H1 (cell line): Measurements from ENCODE around the gene TTC28. TPM values are rescaled to one million over a fixed set of nuclear protein-coding genes. Genes with fewer than 3 reads are reported as not detected.

ENCODE experiments used
- CTCF ChIA-PET: fragments of 300-600 bp; sonication (Branson Sonifier 250); formaldehyde crosslinking; loops from one replicate; lab custom pipeline; 2021; ENCODE audit not compliant: partially characterized antibody; lab: Charles Lee
- POLR2A ChIA-PET: fragments of 300-600 bp; sonication (Branson Sonifier 250); formaldehyde crosslinking; loops from one replicate; lab custom pipeline; 2021; ENCODE audit warnings: inconsistent platforms; ENCODE audit not compliant: partially characterized antibody; lab: Charles Lee
- DNase-seq, 2 experiments: peaks; one replicate each; pipeline versions ENCODE4 v3.0.0 to v3.0.0-alpha.2; 2010 to 2022; ENCODE audit warnings: low spot score in 2 of 2, low read depth in 1 of 2, mixed read lengths in 1 of 2
- FAIRE-seq: peaks from 2 replicates; lab custom pipeline; 2011; peaks lifted over from hg19 to GRCh38; lab: Jason Lieb, UNC
- H2AFZ ChIP-seq: 2 replicates; pipeline ENCODE4 v1.8.1; 2012; ENCODE audit warnings: low read length, inconsistent platforms
- H2AK5ac ChIP-seq: 2 replicates; pipeline ENCODE4 v1.6.1; 2013; ENCODE audit warnings: low read depth, low read length
- H2BK120ac ChIP-seq: replicated peaks from 2 replicates; pipeline ENCODE3; 2013; ENCODE audit warnings: low read depth, low read length, inconsistent platforms
- H2BK12ac ChIP-seq: 2 replicates; pipeline ENCODE4 v1.6.1; 2013; ENCODE audit warnings: low read depth, low read length
- H2BK15ac ChIP-seq: 2 replicates; pipeline ENCODE4 v1.6.1; 2013; ENCODE audit warnings: low read length
- H2BK20ac ChIP-seq: 2 replicates; pipeline ENCODE4 v1.6.1; 2013; ENCODE audit warnings: low read length
- H2BK5ac ChIP-seq: 2 replicates; pipeline ENCODE4 v1.6.1; 2013; ENCODE audit warnings: low read depth, low read length
- H3K14ac ChIP-seq: 2 replicates; pipeline ENCODE4 v1.6.1; 2013; ENCODE audit warnings: inconsistent platforms; ENCODE audit not compliant: insufficient read length
- H3K18ac ChIP-seq: 2 replicates; pipeline ENCODE4 v1.6.1; 2013; ENCODE audit warnings: low read length; ENCODE audit errors: extremely low read depth
- H3K23ac ChIP-seq: 2 replicates; pipeline ENCODE4 v1.6.1; 2013; ENCODE audit warnings: inconsistent platforms; ENCODE audit not compliant: insufficient read length
- H3K23me2 ChIP-seq: 2 replicates; pipeline ENCODE4 v1.6.1; 2013; ENCODE audit warnings: low read depth, low read length
- H3K27ac ChIP-seq: 2 replicates; pipeline ENCODE4 v1.6.1; 2011; ENCODE audit warnings: low read depth, low read length, inconsistent platforms
- H3K27me3 ChIP-seq, 4 experiments: replicated peaks in 1 of 4; 1 replicate in 1 of 4; 2 replicates in 3 of 4; pipeline versions ENCODE4 v1.6.1 to v1.8.1; 2011 to 2013; ENCODE audit warnings: low read length in 3 of 4, mild to moderate bottlenecking in 3 of 4, inconsistent platforms in 2 of 4, mixed read lengths in 2 of 4, moderate library complexity in 1 of 4; ENCODE audit not compliant: control insufficient read depth in 3 of 4, insufficient read depth in 3 of 4; ENCODE audit errors: extremely low read depth in 1 of 4
- H3K36me3 ChIP-seq, 4 experiments: 2 replicates each; pipeline versions ENCODE4 v1.6.1 to v1.8.1; 2011 to 2013; ENCODE audit warnings: mild to moderate bottlenecking in 4 of 4, low read length in 3 of 4, moderate library complexity in 2 of 4, control low read depth in 1 of 4, inconsistent platforms in 1 of 4; ENCODE audit not compliant: insufficient read depth in 4 of 4, control insufficient read depth in 2 of 4
- H3K4ac ChIP-seq: replicated peaks from 2 replicates; pipeline ENCODE3; 2013; ENCODE audit warnings: low read length, low read depth, mixed read lengths, inconsistent platforms; ENCODE audit not compliant: insufficient read length
- H3K4me1 ChIP-seq, 4 experiments: replicated peaks in 1 of 4; 1 replicate in 1 of 4; 2 replicates in 3 of 4; pipeline versions ENCODE4 v1.6.1 to v1.8.1; 2011 to 2013; ENCODE audit warnings: low read length in 3 of 4, inconsistent platforms in 2 of 4, mixed read lengths in 1 of 4; ENCODE audit not compliant: insufficient read depth in 4 of 4, control insufficient read depth in 3 of 4
- H3K4me2 ChIP-seq, 2 experiments: 2 replicates each; pipeline versions ENCODE4 v1.6.1 to v1.8.1; 2011 to 2013; ENCODE audit warnings: low read depth in 2 of 2, low read length in 2 of 2, control low read depth in 1 of 2, inconsistent platforms in 1 of 2, mild to moderate bottlenecking in 1 of 2; ENCODE audit not compliant: insufficient read depth in 1 of 2
- H3K4me3 ChIP-seq, 4 experiments: fragments of 200-600, 300-600 bp in 1 of 4; sonication (generic), shearing (Covaris generic), sonication (Bioruptor Twin) in 1 of 4; 2 replicates each; pipeline versions ENCODE4 v1.5.1 to v1.8.1; 2011 to 2016; ENCODE audit warnings: low read length in 4 of 4, low read depth in 3 of 4, control low read depth in 2 of 4, inconsistent platforms in 2 of 4, mild to moderate bottlenecking in 2 of 4, mixed read lengths in 1 of 4, moderate library complexity in 1 of 4; ENCODE audit not compliant: insufficient read depth in 2 of 4; ENCODE audit errors: extremely low read depth in 1 of 4
- H3K56ac ChIP-seq: replicated peaks from 2 replicates; pipeline ENCODE3; 2013; ENCODE audit warnings: low read depth, mild to moderate bottlenecking, mixed read lengths, low read length, inconsistent platforms; ENCODE audit not compliant: insufficient read length
- H3K79me1 ChIP-seq: 2 replicates; pipeline ENCODE4 v1.6.1; 2013; ENCODE audit warnings: low read depth, low read length, control low read depth
- H3K79me2 ChIP-seq, 2 experiments: 2 replicates each; pipeline versions ENCODE4 v1.6.1 to v1.8.1; 2012 to 2013; ENCODE audit warnings: low read length in 2 of 2, mild to moderate bottlenecking in 2 of 2, inconsistent platforms in 1 of 2; ENCODE audit not compliant: insufficient read depth in 2 of 2, control insufficient read depth in 1 of 2
- H3K9ac ChIP-seq, 4 experiments: replicated peaks in 1 of 4; 1 replicate in 1 of 4; 2 replicates in 3 of 4; pipeline versions ENCODE4 v1.6.1 to v1.8.1; 2011 to 2013; ENCODE audit warnings: low read depth in 3 of 4, low read length in 3 of 4, control low read depth in 2 of 4, mild to moderate bottlenecking in 2 of 4, moderate library complexity in 2 of 4, inconsistent platforms in 1 of 4; ENCODE audit errors: extremely low read depth in 1 of 4
- H3K9me3 ChIP-seq, 2 experiments: 2 replicates each; pipeline versions ENCODE4 v1.6.1 to v1.8.1; 2012 to 2013; ENCODE audit warnings: mild to moderate bottlenecking in 2 of 2, moderate library complexity in 2 of 2, control low read depth in 1 of 2, inconsistent platforms in 1 of 2, low read depth in 1 of 2, low read length in 1 of 2, mixed read lengths in 1 of 2; ENCODE audit not compliant: insufficient read depth in 2 of 2
- H4K20me1 ChIP-seq, 2 experiments: replicated peaks in 1 of 2; 2 replicates each; pipeline versions ENCODE3 to v1.8.1; 2011 to 2013; ENCODE audit warnings: inconsistent platforms in 2 of 2, low read length in 2 of 2, mild to moderate bottlenecking in 1 of 2; ENCODE audit not compliant: insufficient read depth in 2 of 2, control insufficient read depth in 1 of 2
- H4K5ac ChIP-seq: 2 replicates; pipeline ENCODE4 v1.6.1; 2013; ENCODE audit warnings: low read length, low read depth, mixed read lengths, inconsistent platforms; ENCODE audit not compliant: insufficient read length
- H4K8ac ChIP-seq: 2 replicates; pipeline ENCODE4 v1.8.0; 2013; ENCODE audit warnings: mild to moderate bottlenecking, moderate library complexity, low read length, inconsistent platforms; ENCODE audit not compliant: insufficient read depth; ENCODE audit errors: extremely low read depth
- H4K91ac ChIP-seq: replicated peaks from 2 replicates; pipeline ENCODE3; 2013; ENCODE audit warnings: low read length, mixed read lengths, inconsistent platforms; ENCODE audit not compliant: insufficient read length
- BRCA1 ChIP-seq: IDR thresholded peaks from 2 replicates; pipeline ENCODE4 v1.6.1; 2012; ENCODE audit warnings: low read depth, low read length, improper control_type of control experiment
- CEBPB ChIP-seq: IDR thresholded peaks from 2 replicates; pipeline ENCODE4 v1.6.1; 2012; ENCODE audit warnings: low read depth, low read length
- CTBP2 ChIP-seq: IDR thresholded peaks from 2 replicates; pipeline ENCODE4 v1.7.0; 2011; ENCODE audit warnings: borderline replicate concordance, mild to moderate bottlenecking, moderate library complexity, mixed read lengths, low read length; ENCODE audit not compliant: insufficient read depth, insufficient read length
- HDAC2 ChIP-seq, 2 experiments: fragments of 300-600 bp in 1 of 2; sonication (generic) in 1 of 2; IDR thresholded peaks; 2 replicates each; pipeline ENCODE4 v1.6.1; 2011 to 2012; ENCODE audit warnings: low read depth in 2 of 2, low read length in 2 of 2, mild to moderate bottlenecking in 2 of 2, moderate library complexity in 2 of 2, borderline replicate concordance in 1 of 2, inconsistent platforms in 1 of 2
- HDAC6 ChIP-seq: IDR thresholded peaks from one replicate; pipeline ENCODE4 v1.7.1; 2012; ENCODE audit warnings: low read depth, mild to moderate bottlenecking, inconsistent platforms, low read length, moderate library complexity
- KDM5A ChIP-seq: fragments of 200-600 bp; IDR thresholded peaks from 2 replicates; pipeline ENCODE4 v1.7.1; 2012; ENCODE audit warnings: mild to moderate bottlenecking, low read length, inconsistent platforms, mixed read lengths
- RFX5 ChIP-seq: IDR thresholded peaks from 2 replicates; pipeline ENCODE4 v1.6.1; 2011; ENCODE audit warnings: low read depth, low read length, improper control_type of control experiment, borderline replicate concordance
- SP1 ChIP-seq: IDR thresholded peaks from 2 replicates; pipeline ENCODE4 v1.6.1; 2011; ENCODE audit warnings: low read depth, low read length
- SUZ12 ChIP-seq: fragments of 200-600 bp; sonication (generic); IDR thresholded peaks from 2 replicates; pipeline ENCODE4 v1.6.1; 2012; ENCODE audit warnings: mild to moderate bottlenecking, inconsistent platforms, low read length, moderate library complexity, mixed read lengths
- WGBS, 2 experiments: shearing (Covaris generic) in 1 of 2; methylation state at CpG; one replicate each; pipeline versions ENCODE4 v1.1.6 to v1.1.7; 2013 to 2015; ENCODE audit warnings: low lambda C conversion rate in 2 of 2, mixed read lengths in 2 of 2, inconsistent platforms in 1 of 2, low coverage in 1 of 2, missing lambda C conversion rate in 1 of 2; ENCODE audit not compliant: insufficient replicate concordance in 2 of 2, insufficient coverage in 1 of 2, insufficient read length in 1 of 2; ENCODE audit errors: extremely low coverage in 1 of 2, missing lambda C conversion rate in 1 of 2; 5-methylcytosine and 5-hydroxymethylcytosine counted together
- polyA plus RNA-seq, 7 experiments: library from polyadenylated mRNA; depleted of rRNA in 3 of 7; stranded (reverse) in 5 of 7; unstranded in 2 of 7; fragments of >200 nt in 5 of 7; fragments of 200-250 nt in 2 of 7; gene quantifications; 1 replicate in 5 of 7; 2 replicates in 1 of 7; 4 replicates in 1 of 7; pipeline versions ENCODE4 v1.2.1 to v1.2.3, GENCODE V29; 2011 to 2013; ENCODE audit warnings: missing spikeins in 2 of 7, mixed read lengths in 2 of 7
- total RNA-seq: library from RNA; stranded (reverse); fragmentation: NEBNext Ultra II Directional; extraction: Animal tissue kit (Norgen Biotek cat#: 25700); gene quantifications from 2 replicates; pipeline ENCODE4 v1.2.1, GENCODE V29; 2021

Gene TTC28
- total and polyA plus RNA-seq, 2 of the 8 experiments (the other 6 are each of a cell fraction or from before 2014, with no cell fraction given), result 2.6 to 12.6 TPM

- Histone ChIP-seq H4K20me1 (no peaks in the 10 kb centered on the region), H3K27ac (no peak overlapping the region), H3K4ac (no peak overlapping the region), H2AFZ (no peak overlapping the region), H3K18ac (no peak overlapping the region), H2BK12ac (no peak overlapping the region), H2BK5ac (no peak overlapping the region), H3K27me3 (no peaks in the 10 kb centered on the region), H3K79me1 (no peaks in the 10 kb centered on the region), H3K36me3 (no peaks in the 10 kb centered on the region), H3K4me3 (no peak overlapping the region), H3K9me3 (no peaks in the 10 kb centered on the region), H3K79me2 (no peaks in the 10 kb centered on the region), H2BK20ac (no peak overlapping the region), H2BK15ac (no peak overlapping the region), H3K23ac (no peak overlapping the region), H2BK120ac (no peak overlapping the region), H3K9ac (no peak overlapping the region), H2AK5ac (no peak overlapping the region), H3K14ac (no peak overlapping the region), H3K4me2 (no peak overlapping the region), H3K4me1 (no peaks in the 10 kb centered on the region), H4K5ac (no peak overlapping the region), H4K91ac (no peak overlapping the region), H3K56ac (no peak overlapping the region), H4K8ac (no peak overlapping the region), H3K23me2 (no peaks in the 10 kb centered on the region)
- ChIA-PET CTCF (no interaction called here), POLR2A (no interaction called here)
- no peak for DNase-seq
- FAIRE-seq, result no peak
- 82% methylated on average over 3 of the region's 3 CpGs; no CpG with 5 or more reads in 1 of the 2 experiments for WGBS, 2 experiments
- no peak for TF ChIP-seq KDM5A
- TF ChIP-seq HDAC2 (IDR thresholded peaks at IDR 0.05; ENCODE audit: borderline replicate concordance in 1 of 2, low read depth in 2 of 2, low read length in 2 of 2), result no peak
- no peak for TF ChIP-seq HDAC6
- no peak for TF ChIP-seq CTBP2
- no peak for TF ChIP-seq BRCA1
- TF ChIP-seq CEBPB, result no peak
- TF ChIP-seq SUZ12, result no peak
- TF ChIP-seq SP1, result no peak
- TF ChIP-seq RFX5, result no peak
Observed at GRCh38 chr22:28097627-28098026, 582.0 kb downstream of the TTC28 start.
